GM19238 (cell line): ENCODE data around the gene CHD1.

Source experiments
- DNase-seq: peaks from one replicate; pipeline ENCODE4 v3.0.0; 2011; ENCODE audit warnings: low spot score; ENCODE audit not compliant: insufficient read length

Gene CHD1

GRCh38 chr5:98936948-98937715 is 8.3 kb upstream of the CHD1 start:
- no peak for DNase-seq

DNA sequence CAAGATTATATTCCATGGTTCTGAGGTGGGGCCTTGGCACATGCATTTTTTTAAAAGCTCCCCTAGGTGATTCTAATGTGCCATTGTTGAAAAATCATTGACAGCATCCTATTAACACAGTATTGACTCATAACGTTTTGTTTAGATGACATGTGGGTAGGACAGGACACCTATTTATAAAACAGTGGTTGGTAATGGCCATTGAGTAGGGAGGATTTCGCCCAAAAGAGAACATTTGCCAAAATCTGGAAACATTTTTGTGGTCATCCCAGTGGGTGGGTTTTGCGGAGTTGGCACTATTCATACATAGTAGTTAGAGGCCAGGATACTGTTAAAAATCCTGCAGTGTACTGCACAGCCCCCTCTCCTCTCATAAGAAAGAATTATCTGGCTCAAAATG is 6.4 kb upstream of the CHD1 start:
- no peak for DNase-seq

DNA sequence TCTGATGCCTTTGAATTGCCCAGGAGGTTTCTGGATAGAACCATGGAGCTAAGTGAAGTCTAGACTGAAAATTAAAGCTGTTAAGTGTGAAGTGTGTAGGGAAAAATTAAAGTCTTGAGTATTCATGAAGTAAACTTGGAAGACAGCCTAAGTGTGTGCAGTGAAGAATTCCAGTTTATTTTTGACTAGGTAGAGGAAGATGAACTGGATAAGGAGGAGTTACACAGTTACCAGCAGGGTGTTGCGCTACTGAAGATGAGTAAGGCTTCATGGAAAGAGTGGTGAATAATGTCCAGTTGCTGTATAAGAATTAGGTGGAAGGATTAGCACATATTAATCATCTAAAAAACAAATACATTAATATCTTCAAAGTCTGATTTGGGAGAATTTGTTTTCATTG is 5.7 kb upstream of the CHD1 start:
- no peak for DNase-seq

DNA sequence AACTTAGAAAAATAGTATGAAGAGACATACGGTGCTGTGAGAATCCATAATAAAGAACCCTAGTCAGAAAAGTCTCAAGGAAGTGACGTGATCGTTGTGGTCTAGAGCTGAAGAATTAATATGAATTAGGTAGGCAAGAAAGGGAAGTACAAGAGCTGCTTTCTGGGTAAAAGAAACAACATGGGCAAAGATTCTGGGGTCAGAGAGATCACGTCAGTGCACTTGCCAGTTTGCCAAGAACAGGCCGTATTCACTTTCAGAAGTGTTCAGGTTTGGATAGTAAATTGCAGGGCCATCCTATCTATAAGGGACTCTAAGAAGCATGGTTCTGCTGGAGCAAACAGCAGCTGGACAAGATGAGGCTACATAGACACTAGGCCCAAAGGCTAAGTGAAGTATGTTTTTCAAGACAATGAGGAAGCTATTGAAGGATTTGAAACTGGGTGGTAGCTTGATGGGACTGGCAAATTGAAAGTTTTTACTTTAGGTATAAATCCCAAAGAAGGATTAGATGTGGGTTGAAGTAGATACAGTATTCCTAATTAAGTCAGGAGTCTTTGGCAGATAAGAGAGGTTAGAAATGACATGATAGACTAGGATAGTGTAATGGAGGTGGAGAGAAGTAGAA is 4.8 kb upstream of the CHD1 start:
- DNase-seq: peak; percentile 9

DNA sequence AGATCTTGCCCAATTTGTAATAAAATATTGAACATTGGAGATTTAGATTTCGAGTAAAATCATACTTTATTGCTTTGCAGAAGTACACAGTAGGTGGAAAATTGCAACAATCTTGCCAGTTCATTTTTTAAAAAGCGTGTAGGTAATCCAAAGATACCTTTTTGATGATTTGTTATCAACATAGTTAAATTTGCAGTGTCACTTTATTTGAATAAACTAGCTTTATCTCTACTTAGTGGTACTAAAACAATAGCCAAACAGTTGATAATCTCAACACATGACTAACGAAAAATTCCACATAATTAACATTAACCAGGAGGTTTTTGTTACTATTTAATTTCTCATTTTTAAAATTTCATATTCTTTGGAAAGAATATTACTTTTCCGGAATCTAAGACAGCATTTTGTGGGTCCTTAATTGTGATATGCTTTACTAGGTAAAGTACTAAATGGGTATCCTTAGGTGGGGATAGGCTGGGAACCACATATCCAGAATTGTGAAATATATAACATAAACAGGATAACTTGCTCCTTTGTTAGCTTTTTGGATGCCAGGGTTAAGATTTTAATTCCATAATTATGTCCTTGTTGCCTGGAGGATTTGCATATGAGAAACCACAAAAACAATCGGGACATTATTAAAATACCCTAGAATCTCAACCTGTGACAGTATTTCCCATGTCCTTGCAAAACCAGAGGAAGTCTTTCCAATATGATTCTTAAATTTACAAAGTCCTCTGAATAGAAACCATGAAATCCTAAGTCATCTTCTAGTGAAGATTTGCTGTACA is 2.4 kb upstream of the CHD1 start:
- no peak for DNase-seq

DNA sequence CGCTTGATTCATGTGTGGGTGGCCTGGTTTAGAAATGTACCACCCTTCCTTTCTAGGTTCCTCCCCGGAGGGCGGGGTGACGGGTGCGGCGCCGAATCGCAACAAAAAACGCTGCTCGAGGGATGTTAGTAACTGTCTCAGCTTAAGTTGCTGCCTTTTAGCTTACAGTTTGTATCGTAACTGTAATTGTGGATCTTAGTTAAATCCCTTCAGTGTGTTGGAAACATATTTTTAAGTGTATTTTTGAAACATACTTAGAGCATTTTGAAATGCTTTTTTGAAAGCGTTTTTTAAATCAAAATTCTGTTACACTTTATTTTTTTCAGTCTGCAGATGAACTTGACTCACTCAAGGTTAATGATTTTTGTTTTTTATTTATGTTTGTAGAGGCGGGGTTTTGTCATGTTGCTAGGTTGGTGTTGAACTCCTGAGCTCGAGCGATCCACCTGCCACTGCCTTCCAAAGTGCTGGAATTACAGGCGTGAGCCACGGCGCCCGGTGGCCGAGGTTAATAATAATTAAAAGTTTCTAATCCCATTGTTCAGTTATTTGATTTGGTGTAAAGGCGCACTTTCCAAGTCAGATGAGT is 997 bp upstream of the CHD1 start:
- no peak for DNase-seq

- peak; percentile 24 for DNase-seq
These were observed 576 bp downstream of the CHD1 start for GRCh38 chr5:98927989-98928872.

GRCh38 chr5:98927242-98927988 is 1.4 kb downstream of the CHD1 start:
- peak; percentile 16 for DNase-seq

GRCh38 chr5:98923966-98924365 is 4.8 kb downstream of the CHD1 start:
- DNase-seq: no peak

- no peak for DNase-seq
These were observed 6.8 kb downstream of the CHD1 start for GRCh38 chr5:98921947-98922505.

- DNase-seq: no peak
These were observed 11.4 kb downstream of the CHD1 start for GRCh38 chr5:98917433-98917832.

GRCh38 chr5:98916540-98916939 is 12.3 kb downstream of the CHD1 start:
- no peak for DNase-seq

DNA sequence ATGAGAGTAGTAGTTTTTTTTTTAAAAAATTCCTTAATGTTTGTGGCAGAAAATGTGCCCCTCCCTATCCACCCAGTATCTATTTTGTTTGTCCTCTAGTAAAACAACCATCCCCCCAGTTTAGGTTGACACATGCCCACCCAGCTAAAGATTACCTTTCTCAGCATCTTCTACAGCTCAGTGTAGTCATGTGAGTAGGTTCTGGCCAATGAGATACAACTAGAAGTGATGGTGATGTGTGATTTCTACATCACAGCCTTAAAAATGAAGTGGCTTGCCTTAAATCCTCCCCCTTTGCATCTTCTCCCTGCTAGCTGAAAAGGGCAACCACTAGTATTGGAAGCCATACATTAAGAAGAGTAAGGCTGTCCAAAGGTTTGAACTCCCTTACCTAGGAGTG is 14.9 kb downstream of the CHD1 start:
- no peak for DNase-seq

DNA sequence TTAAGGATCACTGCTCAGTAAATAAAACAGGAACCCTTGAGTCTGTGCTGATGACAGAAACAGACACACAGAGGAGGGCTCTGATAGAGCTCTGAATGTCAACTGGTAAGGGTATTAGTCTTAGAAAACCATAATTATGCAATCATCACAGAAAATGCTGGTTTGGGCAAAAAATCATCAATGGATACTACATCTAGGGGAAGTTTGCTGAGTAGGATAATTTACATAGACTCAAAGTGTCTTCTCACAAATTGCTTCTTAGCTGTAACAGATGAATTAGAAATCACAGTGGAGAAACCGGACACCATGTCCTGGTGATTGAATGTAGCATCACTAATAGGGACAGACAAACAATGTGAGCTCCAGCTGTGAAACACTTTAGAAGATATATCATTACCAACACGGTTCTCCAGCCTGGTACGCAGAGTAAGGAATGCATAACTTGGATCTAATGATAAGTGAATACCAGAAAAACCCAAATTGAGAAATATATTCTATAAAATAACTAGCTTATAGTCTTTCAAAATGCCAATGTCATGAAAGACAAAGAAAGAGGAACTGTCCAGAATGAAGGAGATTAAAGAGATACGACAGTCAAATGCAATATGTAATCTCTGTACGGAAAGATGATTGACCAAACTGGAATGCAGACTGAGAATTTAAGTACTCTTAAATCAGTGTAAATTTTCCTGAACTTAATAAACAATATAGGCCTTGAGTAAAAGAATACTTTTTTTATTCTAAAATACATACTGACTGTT is 17.3 kb downstream of the CHD1 start:
- DNase-seq: no peak

- no peak for DNase-seq
These were observed 19.4 kb downstream of the CHD1 start for GRCh38 chr5:98909363-98909762.

DNA sequence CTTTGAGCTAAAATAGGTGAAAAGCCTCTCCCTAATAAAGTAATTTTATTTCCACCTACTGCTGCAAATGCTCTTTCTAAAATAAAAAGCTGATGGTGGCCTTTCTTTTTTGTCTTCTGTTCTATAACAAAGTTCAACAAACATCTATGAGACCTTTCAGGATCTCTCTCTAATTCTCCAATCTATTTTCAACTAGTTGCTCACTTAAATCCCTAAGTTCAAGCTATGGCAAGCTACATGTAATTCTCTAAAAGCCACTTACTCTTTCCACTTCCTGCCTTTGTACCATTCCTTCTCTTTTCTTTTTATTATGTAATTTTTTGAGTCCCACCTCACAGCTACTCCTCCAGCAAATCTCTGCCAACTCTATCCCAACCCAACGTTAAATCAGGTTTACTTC is 20.9 kb downstream of the CHD1 start:
- DNase-seq: no peak

DNA sequence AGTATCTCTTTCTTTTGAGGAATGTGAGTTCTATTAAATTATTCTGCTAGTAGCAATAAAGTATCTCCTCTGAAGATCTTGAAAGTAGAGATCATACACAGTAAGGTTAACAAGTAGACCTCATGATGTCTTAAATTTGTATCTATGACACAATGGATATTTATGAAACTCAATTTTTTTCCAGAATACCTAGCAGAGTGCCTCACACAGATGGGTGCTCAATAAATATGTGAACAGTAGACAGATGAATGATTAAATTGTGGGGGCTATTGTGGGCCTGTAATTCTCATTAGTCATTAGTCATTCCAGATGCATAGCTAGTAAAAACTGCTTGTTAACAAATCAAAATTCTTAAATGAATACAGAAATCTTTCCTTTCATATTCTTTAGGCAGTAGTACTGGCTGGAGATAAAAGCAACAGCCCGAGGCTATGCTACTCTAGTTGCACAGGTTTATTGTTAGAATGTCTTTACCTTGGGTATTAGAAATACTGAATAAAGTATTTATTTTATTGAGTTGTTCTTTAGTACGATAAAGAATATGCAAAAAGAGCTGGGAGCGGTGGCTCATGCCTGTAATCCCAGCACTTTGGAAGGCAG is 22.0 kb downstream of the CHD1 start:
- DNase-seq: no peak

DNA sequence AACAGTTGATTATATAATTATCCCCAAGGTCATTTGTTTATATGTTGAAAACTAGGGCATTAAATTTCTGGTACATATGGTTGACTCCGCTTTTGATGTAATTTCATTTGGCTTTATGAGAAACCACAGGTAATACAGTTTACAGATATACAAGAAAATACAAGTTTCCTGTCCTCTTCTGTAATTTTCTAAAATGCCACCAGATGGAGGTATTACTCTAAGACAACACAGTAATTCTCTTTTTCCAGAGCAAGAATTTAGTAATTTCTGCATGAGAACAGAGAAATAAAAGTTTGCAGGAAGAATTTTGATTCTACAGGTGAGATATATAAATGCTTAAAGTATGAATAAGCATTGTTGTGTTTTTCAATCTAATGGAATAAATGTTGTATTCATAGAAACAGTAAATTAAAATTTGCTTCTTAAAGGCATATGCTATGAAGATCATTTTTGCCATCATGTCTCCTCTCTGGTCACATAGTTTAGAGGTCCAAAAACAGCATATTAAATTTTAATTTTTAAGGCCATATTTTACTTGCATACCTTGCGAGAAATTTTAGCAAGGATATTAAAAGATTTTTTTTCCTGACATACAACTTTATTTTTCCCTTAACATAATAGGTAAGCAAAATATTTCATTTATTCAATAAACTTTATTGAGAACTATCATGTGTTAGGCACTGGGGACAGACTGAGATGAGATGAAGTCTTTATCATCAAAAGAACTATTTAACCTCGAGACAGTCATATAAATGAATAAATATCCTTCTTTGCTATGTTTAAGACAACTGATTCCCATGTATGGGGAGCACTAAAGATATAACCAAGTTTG is 22.7 kb downstream of the CHD1 start:
- no peak for DNase-seq
